Activated T-helper 1 cell treated with Interleukin-2 at 50 U/mL for 16 hours (primary cell): Measurements from ENCODE around the gene HOXA2.

Experiments
- DNase-seq: peaks from one replicate; pipeline ENCODE4 v3.0.0-alpha.2; 2020; ENCODE audit warnings: low read depth

HOXA2 gene

GRCh38 chr7:27098578-27099451 lies 3.7 kb downstream of the HOXA2 start:
- DNase-seq = no peak

DNA sequence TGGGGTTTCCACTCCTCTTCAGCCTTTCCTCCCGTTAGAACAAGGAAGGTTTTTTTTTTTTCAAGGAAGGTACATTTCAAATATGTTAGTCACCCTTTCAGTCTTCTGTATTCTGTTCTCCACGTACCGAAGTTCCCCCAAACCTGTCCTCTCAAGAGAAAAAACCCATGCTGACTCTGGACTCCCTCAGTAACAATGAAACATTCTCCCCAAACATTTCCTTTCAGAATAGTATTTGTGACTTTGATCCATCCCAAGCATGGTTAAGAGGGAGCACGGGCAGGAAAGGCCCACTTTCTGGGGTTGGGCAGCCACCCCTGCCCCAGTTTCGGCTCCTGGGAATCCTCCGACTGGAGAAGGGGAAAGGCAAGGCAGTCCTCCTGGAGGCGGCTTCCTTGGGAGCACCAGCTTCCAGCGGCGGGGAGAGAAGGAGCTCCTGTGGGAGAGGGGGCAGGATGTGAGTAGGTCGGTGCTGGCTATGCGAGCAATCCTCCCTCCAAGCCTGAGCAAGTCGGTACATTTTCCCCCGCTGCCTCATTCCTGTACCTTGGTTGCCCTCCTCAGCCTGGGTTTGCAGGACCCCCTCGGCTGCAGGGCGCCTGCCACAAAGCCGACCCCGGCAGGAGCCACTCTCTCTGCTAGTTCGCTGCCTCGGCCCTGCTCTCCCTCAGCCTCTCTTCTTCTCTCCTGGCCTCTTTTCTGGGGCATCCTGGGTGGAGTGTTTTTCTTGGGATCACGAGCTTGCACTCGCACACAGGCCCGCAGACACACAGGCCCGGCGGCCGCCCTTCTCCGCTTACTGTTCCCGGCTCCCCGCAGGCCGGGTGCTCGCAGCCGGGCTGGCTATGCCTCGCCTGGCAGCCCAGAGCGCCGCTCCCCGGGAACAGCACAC lies 4.6 kb downstream of the HOXA2 start:
- no peak for DNase-seq

DNA sequence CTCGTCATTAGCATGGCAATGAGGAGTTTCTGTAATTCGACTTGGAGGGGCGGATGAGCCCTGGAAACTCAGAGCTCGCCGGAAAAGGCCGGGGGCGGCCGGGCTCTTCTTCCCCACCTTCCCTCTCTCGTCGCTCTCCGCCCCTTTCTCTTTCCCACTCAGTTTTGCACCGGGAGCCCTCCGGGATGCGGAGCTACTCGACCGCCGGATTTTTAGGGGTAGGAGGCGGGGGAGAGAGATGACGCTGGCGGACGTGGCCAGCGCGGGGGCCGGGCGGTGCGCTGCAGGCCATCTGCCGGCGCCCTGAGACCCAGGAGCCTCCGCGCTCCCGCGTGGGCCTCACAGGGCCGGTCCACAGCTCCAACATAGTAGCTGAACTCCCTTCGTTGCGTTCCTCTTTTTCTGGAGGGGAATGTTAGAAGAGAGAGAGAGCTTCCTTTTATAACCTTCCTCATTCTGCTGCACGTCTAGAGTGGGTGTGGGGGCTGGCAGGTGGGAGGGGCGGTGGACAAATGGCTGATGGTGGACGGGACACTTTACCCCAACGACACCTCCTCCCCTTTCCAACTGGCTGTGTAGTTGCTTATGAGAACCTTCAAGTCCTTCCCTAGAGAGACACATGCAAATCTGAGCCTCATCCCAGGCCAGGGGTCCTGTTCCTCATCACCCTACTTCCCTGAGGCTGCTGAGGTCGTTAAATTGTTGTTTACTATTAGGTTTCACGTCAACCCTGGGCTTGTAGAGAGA lies 5.5 kb downstream of the HOXA2 start:
- no peak for DNase-seq

GRCh38 chr7:27095897-27096767 lies 6.4 kb downstream of the HOXA2 start, which contains the start of gene HOXA1:
Gene HOXA1, minus strand, starts transcription at chr7:27096000. Its CDS starts 88 bp downstream, at chr7:27095912.
- DNase-seq = peak; percentile 36

- no peak for DNase-seq
These were observed 7.2 kb downstream of the HOXA2 start for GRCh38 chr7:27095050-27095896.

DNA sequence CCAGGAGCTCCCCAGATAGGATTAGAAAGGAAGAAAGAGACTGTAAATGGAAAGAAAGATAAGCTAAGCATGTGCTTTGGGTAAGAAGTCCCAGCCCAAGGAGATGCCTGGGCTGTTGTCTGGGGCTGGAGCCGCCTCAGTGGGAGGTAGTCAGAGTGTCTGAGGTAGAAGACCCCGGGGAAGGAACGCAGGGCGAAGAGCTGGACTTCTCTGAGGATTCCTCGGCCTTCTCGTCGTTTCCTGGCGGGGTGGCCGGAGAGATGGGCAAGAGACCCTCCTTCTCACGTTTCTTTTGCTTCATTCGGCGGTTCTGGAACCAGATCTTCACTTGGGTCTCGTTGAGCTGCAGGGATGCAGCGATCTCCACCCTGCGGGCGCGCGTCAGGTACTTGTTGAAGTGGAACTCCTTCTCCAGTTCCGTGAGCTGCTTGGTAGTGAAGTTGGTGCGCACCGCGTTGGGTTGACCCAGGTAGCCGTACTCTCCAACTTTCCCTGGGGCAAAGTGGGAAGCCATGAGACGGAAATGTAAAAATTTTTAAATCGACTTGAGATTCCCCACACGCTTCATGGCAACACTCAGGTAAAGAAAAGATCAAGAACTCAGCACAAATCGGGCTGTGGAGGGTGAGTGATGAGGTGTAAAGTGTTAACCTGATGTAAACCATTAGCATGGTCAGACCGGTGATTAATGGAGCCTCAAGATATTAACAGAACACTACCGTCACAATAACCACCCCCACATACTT lies 8.0 kb downstream of the HOXA2 start:
- DNase-seq = no peak

DNA sequence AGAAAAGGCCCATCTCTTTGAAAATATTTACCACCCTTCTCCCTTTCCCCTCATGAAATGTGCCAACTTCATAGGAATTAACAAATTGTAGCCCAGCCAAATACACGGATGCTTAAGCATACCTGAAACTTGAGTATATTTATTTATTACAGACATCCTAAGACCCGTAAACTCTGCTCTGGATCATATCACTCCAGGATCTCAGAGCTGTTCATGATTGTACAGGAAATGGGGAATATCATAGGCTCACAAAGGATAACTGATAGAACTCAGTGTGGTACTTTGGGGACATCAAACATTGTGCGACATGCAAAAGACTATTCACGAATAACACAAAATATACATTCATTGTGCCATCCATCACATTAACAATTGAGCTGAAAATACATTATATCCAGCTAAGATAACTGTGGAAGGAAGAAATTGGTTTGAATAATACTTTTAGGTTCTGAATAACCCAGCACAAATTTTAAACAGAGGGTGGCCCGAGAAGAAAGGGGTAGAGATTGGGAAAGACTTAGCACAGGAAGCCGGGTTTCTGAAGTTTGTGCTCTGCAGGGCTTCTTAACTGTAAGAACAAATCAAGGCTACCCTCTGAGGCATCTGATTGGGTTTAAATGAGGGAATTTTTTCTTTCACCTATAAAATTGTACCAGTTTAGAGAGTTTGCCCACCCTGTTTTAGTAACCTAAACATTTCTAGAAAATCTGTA lies 9.1 kb downstream of the HOXA2 start:
- no peak for DNase-seq

GRCh38 chr7:27092819-27093110 lies 9.7 kb downstream of the HOXA2 start:
- no peak for DNase-seq

DNA sequence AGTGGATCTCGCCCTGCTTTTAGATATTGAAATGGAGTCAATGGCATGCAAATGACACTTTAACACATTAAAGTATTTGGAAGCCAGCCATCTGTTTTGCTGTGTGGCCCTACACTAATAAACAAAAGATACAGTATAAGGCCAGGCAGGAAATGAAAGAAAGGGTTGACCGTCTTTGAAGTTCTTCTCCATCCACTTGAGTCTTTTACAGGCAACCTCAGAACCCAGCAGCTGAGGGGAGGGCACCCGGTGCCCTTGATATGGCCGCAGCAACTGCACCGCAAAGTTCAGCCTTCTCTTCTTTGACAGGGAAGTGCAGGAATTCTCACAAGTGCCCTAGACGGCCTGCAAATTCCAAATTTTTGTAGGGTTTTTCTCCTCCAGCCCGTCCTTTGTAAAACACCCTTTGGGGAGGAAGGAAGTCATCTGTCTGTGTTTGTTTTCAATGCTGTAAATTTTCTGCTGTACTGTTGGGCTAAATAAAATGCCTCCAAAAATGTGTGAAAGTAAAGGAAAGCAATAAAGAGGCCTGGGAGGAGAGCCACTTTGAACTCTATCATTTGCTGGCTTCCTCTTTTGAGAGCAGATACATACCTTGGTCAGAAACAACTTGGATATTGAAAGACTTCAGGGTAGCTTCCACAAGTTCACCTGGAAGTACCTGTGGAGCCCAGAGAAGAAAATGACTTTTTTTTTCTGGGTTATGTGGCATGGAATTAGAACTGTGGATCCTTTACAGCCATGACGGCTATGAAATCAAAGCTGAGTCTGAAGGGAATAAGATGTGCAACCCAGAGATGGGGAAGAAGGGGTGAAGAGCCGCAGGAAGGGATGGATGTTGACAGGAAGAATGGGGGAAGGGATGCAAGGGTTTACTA lies 10.3 kb downstream of the HOXA2 start:
- no peak for DNase-seq

- no peak for DNase-seq
These were observed 11.4 kb downstream of the HOXA2 start for GRCh38 chr7:27091105-27091504.

DNA sequence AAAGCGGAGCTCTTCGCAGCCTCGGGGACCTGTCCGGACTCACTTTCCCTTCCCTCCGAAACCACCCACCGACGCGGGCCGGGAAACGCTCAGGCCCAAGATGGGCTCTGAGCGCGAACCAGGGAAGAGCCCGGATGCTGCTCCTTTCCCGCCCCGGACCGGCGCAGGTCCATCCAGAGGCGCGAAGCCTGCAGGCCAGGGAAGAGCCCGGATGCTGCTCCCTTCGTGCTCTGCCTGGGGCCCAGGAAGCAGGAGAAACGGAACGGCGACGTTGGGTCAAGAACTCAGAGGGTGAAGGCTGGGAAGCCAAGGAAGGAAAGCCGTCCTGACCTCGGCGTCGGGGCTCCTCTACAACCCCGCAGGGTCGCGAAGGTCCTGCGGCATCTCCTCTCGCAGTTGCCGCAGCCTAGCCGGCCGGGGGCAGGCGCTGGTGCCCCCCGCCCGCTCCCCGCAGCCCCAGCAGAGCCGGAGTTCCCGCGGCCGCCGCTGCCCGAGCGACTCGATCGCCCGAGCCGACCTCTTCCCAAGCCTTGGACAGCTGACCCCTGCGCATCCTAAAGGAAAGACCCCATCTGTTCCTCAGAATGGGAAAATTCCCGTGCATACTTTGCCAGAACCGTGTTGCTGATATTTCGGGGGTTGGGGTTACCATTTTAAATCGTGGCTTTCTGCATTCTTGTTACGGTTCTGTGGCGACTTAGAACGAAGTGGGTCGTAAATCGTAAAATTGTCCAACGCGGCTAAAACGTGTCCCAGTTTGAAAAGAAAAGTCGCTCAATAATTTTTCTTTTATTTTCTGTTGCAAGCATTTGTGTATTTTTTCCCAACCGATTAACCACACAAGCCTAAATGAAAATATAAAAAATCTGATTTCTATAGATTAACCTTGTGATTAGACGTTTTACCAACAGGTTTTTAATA lies 14.2 kb downstream of the HOXA2 start:
- no peak for DNase-seq

DNA sequence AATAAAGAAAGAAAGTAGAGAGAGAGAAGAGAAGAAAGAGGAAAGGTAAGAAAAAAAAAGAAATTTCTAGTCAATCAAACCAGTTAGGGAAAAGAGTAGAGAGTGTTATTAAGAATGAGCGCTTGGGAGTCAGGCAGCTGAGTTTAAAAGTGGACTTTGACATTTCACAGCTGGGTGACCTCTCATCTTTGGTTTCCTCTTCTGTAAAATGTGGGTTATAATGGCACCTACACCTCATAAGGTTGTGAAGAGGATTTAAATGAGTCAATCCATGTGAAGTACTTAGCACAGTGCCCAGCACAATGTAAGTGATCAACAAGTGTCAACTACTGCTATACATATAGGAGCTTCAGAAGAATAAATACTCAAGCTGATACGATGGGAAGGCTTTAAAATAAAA lies 18.8 kb downstream of the HOXA2 start:
- no peak for DNase-seq

GRCh38 chr7:27082171-27082570 lies 20.3 kb downstream of the HOXA2 start:
- no peak for DNase-seq

DNA sequence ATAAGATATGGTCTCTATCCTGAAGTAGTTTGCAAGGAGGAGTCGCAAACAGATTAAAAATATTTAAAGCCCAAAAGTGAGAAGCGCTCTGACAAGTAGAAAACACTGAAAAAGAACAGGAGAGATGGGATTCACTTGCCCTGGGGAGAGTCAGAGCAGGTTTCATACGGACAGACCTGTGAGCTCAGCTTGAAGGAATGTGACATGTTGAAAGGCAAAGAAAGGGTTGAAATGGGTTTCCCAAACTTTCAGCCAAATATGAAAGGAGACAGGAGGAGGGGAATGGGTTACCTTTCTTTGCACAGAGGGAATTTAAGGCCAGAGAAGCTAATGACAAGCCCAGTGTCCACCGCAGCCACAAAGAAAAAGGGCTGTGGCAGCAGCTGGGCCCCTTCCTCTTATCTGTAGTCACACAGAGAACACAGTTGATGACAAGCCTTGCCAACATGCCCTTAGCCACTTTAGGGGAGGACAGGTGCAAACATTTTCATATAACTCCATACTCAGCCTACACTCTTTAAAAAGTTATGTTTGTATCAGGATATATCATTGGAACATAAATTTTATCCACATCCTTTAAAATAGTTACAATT lies 21.5 kb downstream of the HOXA2 start:
- no peak for DNase-seq

- DNase-seq = no peak
These were observed 23.1 kb downstream of the HOXA2 start for GRCh38 chr7:27079234-27079975.
